PC-3 (cell line): ENCODE data around the gene EDEM1.

Experiments
- CTCF ChIP-seq: fragments of 300-600 bp; sonication (generic); conservative IDR thresholded peaks from 2 replicates; pipeline ENCODE4 v1.5.1; 2017; ENCODE audit warnings: antibody characterized with exemption, low read depth, mild to moderate bottlenecking, low read length
- EZH2 ChIP-seq: fragments of 300-600 bp; sonication (generic); IDR thresholded peaks from one replicate; pipeline ENCODE4 v1.6.1; 2017; ENCODE audit warnings: antibody characterized with exemption, mild to moderate bottlenecking, low read length; ENCODE audit not compliant: unreplicated experiment
- EZH2phosphoT487 ChIP-seq: fragments of 300-600 bp; sonication (generic); IDR thresholded peaks from 2 replicates; pipeline ENCODE4 v1.6.1; 2018; ENCODE audit warnings: mild to moderate bottlenecking, antibody characterized with exemption, low read length, borderline replicate concordance

GRCh38 chr3:5140230-5140621, 47.3 kb upstream of the EDEM1 start:
- TF ChIP-seq CTCF (no peak), EZH2phosphoT487 (no peak), EZH2 (no peak)
